Prostate gland (tissue), 2 donors: ENCODE data around the gene NT5M.
"Not testable (repeated sequence)": the region's sequence is repeated elsewhere in the genome, so short reads cannot be mapped to it uniquely, and the experiment has no call there.

ENCODE experiments used
- POLR2AphosphoS5 ChIP-seq: sonication (generic); formaldehyde crosslinking; IDR thresholded peaks from one replicate; pipeline ENCODE4 v1.6.1; 2017; ENCODE audit warnings: antibody characterized with exemption
- TF ChIP-seq, protein P1 (sequence below), 4 experiments: fragments of 200-600 bp in 2 of 4; fragments of 450-650 bp in 2 of 4; sonication (generic) in 2 of 4; IDR thresholded peaks; 1 replicate in 3 of 4; 2 replicates in 1 of 4; pipeline ENCODE4 v1.5.1; 2016 to 2019; ENCODE audit warnings: antibody characterized with exemption in 4 of 4, mild to moderate bottlenecking in 2 of 4, moderate library complexity in 2 of 4

DNA sequence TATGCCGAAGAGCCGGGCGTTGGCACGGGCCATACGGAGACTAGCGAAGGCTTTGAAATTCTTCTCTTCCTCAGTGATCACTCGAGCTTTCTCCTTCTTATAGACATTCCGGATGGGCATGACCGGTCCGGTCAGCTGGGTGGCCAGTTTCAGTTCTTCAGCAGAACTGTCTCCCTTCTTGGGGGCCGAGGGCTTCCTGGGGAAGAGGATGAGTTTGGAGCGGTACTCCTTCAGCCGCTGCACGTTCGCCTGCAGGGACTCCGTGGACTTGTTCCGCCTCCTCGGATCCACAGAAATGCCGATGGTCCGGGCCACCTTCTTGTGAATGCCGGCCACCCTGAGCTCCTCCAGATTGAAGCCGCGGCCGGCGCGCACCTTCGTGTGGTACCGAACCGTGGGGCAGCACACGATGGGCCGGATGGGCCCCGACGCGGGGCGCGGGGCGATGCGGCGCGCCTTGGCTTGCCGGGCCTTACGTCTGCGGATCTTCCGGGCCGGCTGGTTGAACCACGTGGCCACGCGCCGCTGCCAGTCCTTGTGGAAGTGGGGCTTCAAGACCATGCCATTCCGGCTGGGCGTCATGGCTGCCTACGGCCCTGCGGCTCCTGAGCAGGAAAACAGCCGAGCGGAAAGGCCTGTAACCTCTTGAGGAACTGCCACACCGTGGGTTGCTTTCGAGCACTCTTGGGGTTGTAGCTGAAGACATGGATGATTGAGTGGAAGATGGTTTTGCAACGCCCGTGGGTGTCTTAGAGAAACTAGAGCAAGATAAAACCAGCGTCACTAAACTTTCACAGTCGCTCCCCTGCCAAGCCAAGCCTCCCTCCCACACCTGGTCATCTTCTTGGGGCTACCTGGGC, 80.5 kb downstream of the NT5M start:
- TF ChIP-seq, protein P1, sequence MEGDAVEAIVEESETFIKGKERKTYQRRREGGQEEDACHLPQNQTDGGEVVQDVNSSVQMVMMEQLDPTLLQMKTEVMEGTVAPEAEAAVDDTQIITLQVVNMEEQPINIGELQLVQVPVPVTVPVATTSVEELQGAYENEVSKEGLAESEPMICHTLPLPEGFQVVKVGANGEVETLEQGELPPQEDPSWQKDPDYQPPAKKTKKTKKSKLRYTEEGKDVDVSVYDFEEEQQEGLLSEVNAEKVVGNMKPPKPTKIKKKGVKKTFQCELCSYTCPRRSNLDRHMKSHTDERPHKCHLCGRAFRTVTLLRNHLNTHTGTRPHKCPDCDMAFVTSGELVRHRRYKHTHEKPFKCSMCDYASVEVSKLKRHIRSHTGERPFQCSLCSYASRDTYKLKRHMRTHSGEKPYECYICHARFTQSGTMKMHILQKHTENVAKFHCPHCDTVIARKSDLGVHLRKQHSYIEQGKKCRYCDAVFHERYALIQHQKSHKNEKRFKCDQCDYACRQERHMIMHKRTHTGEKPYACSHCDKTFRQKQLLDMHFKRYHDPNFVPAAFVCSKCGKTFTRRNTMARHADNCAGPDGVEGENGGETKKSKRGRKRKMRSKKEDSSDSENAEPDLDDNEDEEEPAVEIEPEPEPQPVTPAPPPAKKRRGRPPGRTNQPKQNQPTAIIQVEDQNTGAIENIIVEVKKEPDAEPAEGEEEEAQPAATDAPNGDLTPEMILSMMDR (IDR thresholded peaks at IDR 0.05), result not testable (repeated sequence)
- TF ChIP-seq POLR2AphosphoS5, result not testable (repeated sequence)
